ENCODE data around the gene THBS4. TPM values are rescaled to one million over a fixed set of nuclear protein-coding genes. Genes with fewer than 3 reads are reported as not detected.

THBS4 gene
- polyA plus RNA-seq, 3 donors, result 0.03 TPM; not detected in 2

DNA sequence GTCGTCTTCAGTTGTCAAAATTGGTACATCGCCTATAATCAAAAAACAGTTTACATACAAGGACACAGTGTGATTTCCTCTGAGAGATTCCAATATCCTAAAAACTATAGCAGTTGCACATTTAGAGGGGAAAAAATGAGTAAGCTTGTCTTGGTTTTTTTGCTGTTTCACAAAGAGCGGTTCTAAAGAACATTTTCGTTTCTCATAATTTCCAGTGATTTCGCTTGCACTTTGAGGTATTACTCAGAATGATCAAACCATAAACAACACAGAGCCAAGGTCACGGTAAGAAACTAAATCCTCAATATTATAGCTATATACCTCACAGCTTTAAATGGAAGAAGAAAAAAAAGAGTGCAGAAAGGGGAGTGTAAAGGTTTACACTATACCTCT is 44.9 kb upstream of the THBS4 start:
- Mint-ChIP-seq H3K4me3 (peak overlapping the region; percentile 87 to 89), H3K9me3 (peaks cover 4 to 12% (median 9%) of the 10 kb centered on the region in 7 donors), H3K27ac (peak overlapping the region in 1 of 7 donors; percentile 20), H3K27me3 (ENCODE audit: low read depth in 3 of 3) (peaks cover 0 to 5% (median 0%) of the 10 kb centered on the region in 3 donors), H3K4me1 (peaks cover 14% of the 10 kb centered on the region), H3K36me3 (peaks cover 30 to 31% of the 10 kb centered on the region in 2 donors)
- Histone ChIP-seq H3K27ac (ENCODE audit: low read depth in 1 of 2, low read length in 2 of 2) (no peak overlapping the region), H3K9me3 (replicated peaks in 1 of 2; ENCODE audit: control insufficient read depth in 1 of 2, insufficient read depth in 1 of 2, low read length in 2 of 2) (no peaks in the 10 kb centered on the region), H3K4me2 (replicated peaks; ENCODE audit: extremely low read depth, low read length, poor library complexity, severe bottlenecking) (peak overlapping the region; percentile 85), H3K4me3 (replicated peaks in 1 of 3; ENCODE audit: low read depth in 2 of 3, low read length in 3 of 3) (peak overlapping the region; percentile 46 to 84 (median 76)), H4K20me1 (ENCODE audit: insufficient read depth, low read length) (no peaks in the 10 kb centered on the region), H3K9ac (ENCODE audit: insufficient read depth, low read length, poor library complexity, severe bottlenecking) (no peak overlapping the region), H3K4me1 (ENCODE audit: control insufficient read depth in 1 of 2, insufficient read depth in 2 of 2, low read length in 2 of 2) (peaks cover 15% of the 10 kb centered on the region in 2 donors), H3K27me3 (ENCODE audit: control insufficient read depth in 2 of 2, insufficient read depth in 2 of 2, low read length in 2 of 2) (no peaks in the 10 kb centered on the region), H3K79me2 (ENCODE audit: insufficient read depth, low read length) (no peaks in the 10 kb centered on the region), H3K36me3 (replicated peaks in 1 of 2; ENCODE audit: control insufficient read depth in 1 of 2, insufficient read depth in 2 of 2, low read length in 2 of 2) (peaks cover 13 to 33% of the 10 kb centered on the region in 2 donors), H2AFZ (ENCODE audit: insufficient read depth, low read depth, low read length, poor library complexity, severe bottlenecking) (peak overlapping the region; percentile 96)
- no peak for DNase-seq
- intact Hi-C loops (cut with micrococcal nuclease), result no loop called here
- TF ChIP-seq CTCF (IDR thresholded peaks at IDR 0.05), result no peak
- 83% methylated on average over 1 of the region's 6 CpGs for WGBS (ENCODE audit: insufficient coverage)

GRCh38 chr5:79990598-79991507 is 44.3 kb upstream of the THBS4 start, which contains the start of gene MTX3:
Gene MTX3, minus strand, starts transcription at chr5:79991262. Its CDS starts 24 bp downstream, at chr5:79991238.
- H3K4me3 Mint-ChIP-seq, result peak within 1 kb of the TSS; percentile 87 to 89
- Histone ChIP-seq H2AFZ (ENCODE audit: insufficient read depth, low read depth, low read length, poor library complexity, severe bottlenecking) (peak within 1 kb of the TSS; percentile 96), H3K4me3 (replicated peaks in 1 of 3; ENCODE audit: low read depth in 2 of 3, low read length in 3 of 3) (peak within 1 kb of the TSS; percentile 46 to 84 (median 76)), H3K4me1 (ENCODE audit: control insufficient read depth in 1 of 2, insufficient read depth in 2 of 2, low read length in 2 of 2) (peaks cover 15% of the 10 kb centered on the region in 2 donors), H3K79me2 (ENCODE audit: insufficient read depth, low read length) (no peaks in the 10 kb centered on the region), H3K27me3 (ENCODE audit: control insufficient read depth in 2 of 2, insufficient read depth in 2 of 2, low read length in 2 of 2) (no peaks in the 10 kb centered on the region), H3K9ac (ENCODE audit: insufficient read depth, low read length, poor library complexity, severe bottlenecking) (peak within 1 kb of the TSS; percentile 74), H3K27ac (ENCODE audit: low read depth in 1 of 2, low read length in 2 of 2) (peak within 1 kb of the TSS; percentile 38 to 44), H4K20me1 (ENCODE audit: insufficient read depth, low read length) (no peaks in the 10 kb centered on the region), H3K36me3 (replicated peaks in 1 of 2; ENCODE audit: control insufficient read depth in 1 of 2, insufficient read depth in 2 of 2, low read length in 2 of 2) (peaks cover 13 to 26% of the 10 kb centered on the region in 2 donors), H3K4me2 (replicated peaks; ENCODE audit: extremely low read depth, low read length, poor library complexity, severe bottlenecking) (peak within 1 kb of the TSS; percentile 85), H3K9me3 (replicated peaks in 1 of 2; ENCODE audit: control insufficient read depth in 1 of 2, insufficient read depth in 1 of 2, low read length in 2 of 2) (no peaks in the 10 kb centered on the region)
- peaks cover 4 to 12% (median 9%) of the 10 kb centered on the region in 7 donors for H3K9me3 Mint-ChIP-seq
- H3K27me3 Mint-ChIP-seq (ENCODE audit: low read depth in 3 of 3), result peaks cover 0 to 8% (median 0%) of the 10 kb centered on the region in 3 donors
- intact Hi-C loops (cut with micrococcal nuclease), result no loop called here
- H3K4me1 Mint-ChIP-seq, result peaks cover 14% of the 10 kb centered on the region
- H3K36me3 Mint-ChIP-seq, result peaks cover 23 to 27% of the 10 kb centered on the region in 2 donors
- 7% methylated on average over 37 of the region's 50 CpGs for WGBS (ENCODE audit: insufficient coverage)
- no peak for TF ChIP-seq CTCF (IDR thresholded peaks at IDR 0.05)
- DNase-seq, result peak; percentile 46 to 75 (median 64)
- H3K27ac Mint-ChIP-seq, result peak within 1 kb of the TSS in 6 of 7 donors; percentile 45 to 67 (median 64)

Measured in CD14-positive monocyte (primary cell).